ENCODE measurements around the gene DBN1. TPM values are rescaled to one million over a fixed set of nuclear protein-coding genes. Genes with fewer than 3 reads are reported as not detected.

The DBN1 gene
- total and polyA plus RNA-seq, 12 donors = 5.1 to 47.1 (median 12.6) TPM

- WGBS, 4 donors = 77 to 90% (median 86%) methylated on average over 9 to 11 of the region's 11 CpGs
- intact Hi-C loops (cut with DNase I) = loop anchor here (5.0 to 10.0 kb wide), 4 partner anchors 43 to 145 kb away; partner anchors contain the start of gene MXD3 (in 1 of the 2)
- no peaks in the 10 kb centered on the region for H3K36me3 ChIP-seq (replicated peaks in 1 of 2)
- peaks cover 16 to 23% of the 10 kb centered on the region in 2 donors for H3K4me1 ChIP-seq (replicated peaks in 1 of 2)
- no peaks in the 10 kb centered on the region for H3K27me3 ChIP-seq
- TF ChIP-seq POLR2A (IDR thresholded peaks at IDR 0.05) = no peak
- TF ChIP-seq CTCF (IDR thresholded peaks at IDR 0.05) = no peak
- no peak overlapping the region for H3K4me3 ChIP-seq
- no peaks in the 10 kb centered on the region for H3K9me3 ChIP-seq (replicated peaks in 1 of 3)
- no peak for DNase-seq
- peak overlapping the region in 1 of 5 donors; percentile 21 for H3K27ac ChIP-seq
Measured at GRCh38 chr5:177459357-177459756, 14.1 kb downstream of the DBN1 start.

DNA sequence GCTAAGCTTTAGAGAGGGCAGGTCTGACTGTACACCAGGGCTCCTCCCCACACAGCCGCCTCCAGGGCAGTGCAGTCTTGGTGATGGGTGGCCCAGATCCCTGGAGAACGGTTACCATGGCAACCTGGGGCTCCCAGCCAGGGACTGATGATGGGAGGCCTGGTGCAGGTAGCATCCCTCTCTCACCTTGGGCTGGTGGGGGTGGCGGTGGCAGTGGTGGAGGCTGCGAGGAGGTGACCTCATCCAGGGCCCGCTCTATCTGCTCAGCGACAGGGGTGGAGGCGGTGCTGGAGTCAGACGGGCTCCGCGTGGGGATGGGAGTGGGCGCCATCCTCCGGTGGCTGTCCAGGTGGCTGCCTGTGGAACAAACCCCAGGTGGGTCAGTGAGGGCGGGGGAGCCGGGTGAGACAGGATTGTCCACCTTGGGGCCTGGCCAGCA, 14.5 kb downstream of the DBN1 start:
- Histone ChIP-seq H3K9me3 (replicated peaks in 1 of 3) (no peaks in the 10 kb centered on the region), H3K27me3 (no peaks in the 10 kb centered on the region), H3K4me3 (no peak overlapping the region), H3K27ac (peak overlapping the region in 1 of 5 donors; percentile 21), H3K4me1 (replicated peaks in 1 of 2) (peaks cover 16 to 27% of the 10 kb centered on the region in 2 donors), H3K36me3 (replicated peaks in 1 of 2) (no peaks in the 10 kb centered on the region)
- peak in 1 of 7 donors; percentile 84 for DNase-seq
- intact Hi-C loops (cut with DNase I) = loop anchor here (5.0 to 10.0 kb wide), 4 partner anchors 43 to 144 kb away; partner anchors contain the start of gene MXD3 (in 1 of the 2)
- 75 to 88% (median 85%) methylated on average over 8 to 14 of the region's 14 CpGs for WGBS, 4 donors
- TF ChIP-seq POLR2A (IDR thresholded peaks at IDR 0.05) (no peak), CTCF (IDR thresholded peaks at IDR 0.05) (no peak)

GRCh38 chr5:177457852-177458681, 15.4 kb downstream of the DBN1 start:
- H3K4me3 ChIP-seq = no peak overlapping the region
- DNase-seq = peak in 1 of 7 donors; percentile 12
- intact Hi-C loops (cut with DNase I) = loop anchor here (5.0 to 10.0 kb wide), 4 partner anchors 44 to 143 kb away; partner anchors contain the start of gene MXD3 (in 1 of the 2)
- H3K36me3 ChIP-seq (replicated peaks in 1 of 2) = no peaks in the 10 kb centered on the region
- peaks cover 16 to 29% of the 10 kb centered on the region in 2 donors for H3K4me1 ChIP-seq (replicated peaks in 1 of 2)
- no peaks in the 10 kb centered on the region for H3K27me3 ChIP-seq
- H3K27ac ChIP-seq = peak overlapping the region in 1 of 5 donors; percentile 10
- H3K9me3 ChIP-seq (replicated peaks in 1 of 3) = no peaks in the 10 kb centered on the region
- 70 to 90% (median 84%) methylated on average over 2 to 20 of the region's 20 CpGs for WGBS, 4 donors
- TF ChIP-seq CTCF (IDR thresholded peaks at IDR 0.05) (no peak), POLR2A (IDR thresholded peaks at IDR 0.05) (no peak)

Data from adrenal gland (tissue), 12 donors.